ENCODE measurements around the gene OR8D4. TPM values are rescaled to one million over a fixed set of nuclear protein-coding genes. Genes with fewer than 3 reads are reported as not detected.

Gene OR8D4
- total RNA-seq, 2 experiments from 2014 or later = not detected

DNA sequence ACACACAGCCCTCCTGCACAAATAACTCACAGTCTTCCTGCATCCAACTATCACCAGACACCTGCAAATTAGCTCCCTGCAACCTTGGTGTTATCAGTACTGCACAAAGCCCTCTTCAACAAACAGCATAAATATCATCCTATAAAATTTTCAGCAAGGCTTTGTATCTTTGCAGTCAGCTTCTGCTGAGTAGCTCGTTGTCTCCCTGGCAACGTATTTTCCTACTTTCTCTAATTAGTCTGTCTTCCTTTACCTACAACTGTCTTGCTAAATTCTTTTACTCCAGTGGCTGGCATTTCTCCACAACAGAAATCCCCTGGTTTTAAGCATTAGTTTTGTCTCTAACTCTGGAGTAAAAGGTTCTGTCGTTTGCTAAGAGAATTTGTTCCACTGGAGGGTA, 3.9 kb downstream of the OR8D4 start:
- DNase-seq (no peak), ATAC-seq (no peak)
- Mint-ChIP-seq H3K4me1 (ENCODE audit: low read depth) (peaks cover 5% of the 10 kb centered on the region), H3K9me3 (ENCODE audit: insufficient read depth) (no peaks in the 10 kb centered on the region), H3K36me3 (ENCODE audit: low read depth) (no peaks in the 10 kb centered on the region), H3K27me3 (ENCODE audit: low read depth) (no peaks in the 10 kb centered on the region), H3K4me3 (no peak overlapping the region), H3K27ac (no peak overlapping the region)
- POLR2A ChIA-PET = no interaction called here
- CTCF ChIA-PET = no interaction called here

DNA sequence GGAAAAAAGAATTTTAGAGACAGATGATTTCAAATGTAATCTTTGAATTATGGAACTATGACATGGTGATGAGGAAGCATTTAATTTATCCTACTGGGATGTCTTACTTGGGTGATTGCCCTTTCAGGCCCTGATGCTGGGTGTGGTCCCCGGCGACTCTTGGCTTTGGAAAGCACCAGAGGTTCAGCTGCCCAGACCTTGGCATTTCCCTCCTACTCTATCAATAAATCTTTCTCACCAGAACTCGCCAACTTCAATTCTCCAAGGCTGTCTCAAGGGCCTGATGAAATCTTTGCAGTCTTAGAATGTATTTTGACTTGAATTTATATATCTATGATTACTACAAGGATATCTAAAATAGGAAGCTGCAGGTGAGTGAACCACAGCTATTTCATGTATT, 19.0 kb downstream of the OR8D4 start:
- no peak overlapping the region for H3K4me3 Mint-ChIP-seq
- no peaks in the 10 kb centered on the region for H3K9me3 Mint-ChIP-seq (ENCODE audit: insufficient read depth)
- CTCF ChIA-PET = no interaction called here
- H3K36me3 Mint-ChIP-seq (ENCODE audit: low read depth) = no peaks in the 10 kb centered on the region
- H3K27ac Mint-ChIP-seq = no peak overlapping the region
- no peaks in the 10 kb centered on the region for H3K27me3 Mint-ChIP-seq (ENCODE audit: low read depth)
- ATAC-seq (no peak), DNase-seq (no peak)
- POLR2A ChIA-PET = no interaction called here
- no peaks in the 10 kb centered on the region for H3K4me1 Mint-ChIP-seq (ENCODE audit: low read depth)

DNA sequence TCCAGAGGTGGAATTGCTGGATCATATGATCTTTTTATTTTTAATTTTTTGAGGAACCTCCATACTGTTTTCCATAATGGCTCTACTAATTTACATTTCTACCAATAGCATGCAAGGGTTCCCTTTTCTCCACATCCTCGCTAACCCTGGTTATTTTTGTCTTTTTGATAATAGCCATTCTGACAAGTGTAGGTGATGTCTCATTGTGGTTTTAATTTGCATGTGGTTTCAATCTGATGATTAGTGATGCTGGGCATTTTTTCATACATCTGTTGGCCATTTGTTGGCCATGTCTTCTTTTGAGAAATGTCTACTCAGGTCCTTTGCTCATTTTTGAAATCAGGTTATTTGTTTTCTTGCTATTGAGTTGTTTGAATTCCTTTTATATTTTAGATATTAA, 22.1 kb downstream of the OR8D4 start:
- H3K27ac Mint-ChIP-seq = no peak overlapping the region
- ATAC-seq (no peak), DNase-seq (no peak)
- POLR2A ChIA-PET = no interaction called here
- no peaks in the 10 kb centered on the region for H3K9me3 Mint-ChIP-seq (ENCODE audit: insufficient read depth)
- H3K4me1 Mint-ChIP-seq (ENCODE audit: low read depth) = no peaks in the 10 kb centered on the region
- CTCF ChIA-PET = no interaction called here
- no peaks in the 10 kb centered on the region for H3K36me3 Mint-ChIP-seq (ENCODE audit: low read depth)
- no peak overlapping the region for H3K4me3 Mint-ChIP-seq
- no peaks in the 10 kb centered on the region for H3K27me3 Mint-ChIP-seq (ENCODE audit: low read depth)

DNA sequence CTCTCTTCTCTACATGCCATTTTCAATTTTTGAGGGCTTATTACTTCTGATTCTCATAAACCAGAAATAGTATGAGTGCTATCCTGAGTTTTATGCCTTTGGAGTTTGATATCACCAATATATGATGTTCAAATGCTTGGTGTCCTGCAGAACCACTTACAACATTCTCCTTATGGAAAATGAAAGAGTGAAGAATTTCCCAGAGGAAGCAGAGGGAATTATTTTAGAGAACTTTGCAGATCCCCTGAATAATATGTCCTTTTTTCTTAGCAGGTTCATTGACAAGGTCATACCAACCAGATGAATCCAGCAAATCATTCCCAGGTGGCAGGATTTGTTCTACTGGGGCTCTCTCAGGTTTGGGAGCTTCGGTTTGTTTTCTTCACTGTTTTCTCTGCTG, 37.4 kb downstream of the OR8D4 start, which contains the start of gene OR4D5:
OR4D5 (plus strand) TSS at position 301 of the 400 bp plus-strand sequence; CDS start at position 301, 0 bp downstream.
- Mint-ChIP-seq H3K9me3 (ENCODE audit: insufficient read depth) (no peaks in the 10 kb centered on the region), H3K4me1 (ENCODE audit: low read depth) (no peaks in the 10 kb centered on the region), H3K4me3 (no peak within 1 kb of the TSS), H3K27ac (no peak within 1 kb of the TSS), H3K36me3 (ENCODE audit: low read depth) (no peaks in the 10 kb centered on the region), H3K27me3 (ENCODE audit: low read depth) (no peaks in the 10 kb centered on the region)
- ChIA-PET CTCF (no interaction called here), POLR2A (no interaction called here)
- DNase-seq (no peak), ATAC-seq (no peak)

DNA sequence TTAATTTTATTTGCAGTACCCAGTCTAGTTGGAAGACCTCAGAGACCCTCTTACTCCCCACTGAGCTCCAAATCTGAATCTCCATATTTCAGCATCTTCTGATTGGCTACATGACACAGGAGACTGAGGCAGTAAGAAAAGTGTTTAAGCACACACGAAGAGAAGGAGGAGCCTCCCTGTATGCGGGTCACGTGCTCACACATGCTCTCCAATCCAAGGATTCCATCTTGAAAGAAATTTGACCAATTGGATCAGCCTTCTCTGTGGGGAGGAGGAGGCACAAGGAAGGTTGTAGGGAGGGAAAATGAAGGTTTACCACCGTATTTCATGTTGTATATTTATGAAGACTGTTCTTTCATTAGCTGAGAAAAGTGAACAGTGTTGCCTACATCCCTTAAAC, 40.4 kb downstream of the OR8D4 start:
- Mint-ChIP-seq H3K27me3 (ENCODE audit: low read depth) (no peaks in the 10 kb centered on the region), H3K4me1 (ENCODE audit: low read depth) (no peaks in the 10 kb centered on the region), H3K4me3 (no peak overlapping the region), H3K9me3 (ENCODE audit: insufficient read depth) (no peaks in the 10 kb centered on the region), H3K36me3 (ENCODE audit: low read depth) (no peaks in the 10 kb centered on the region), H3K27ac (no peak overlapping the region)
- no peak for DNase-seq
- CTCF ChIA-PET = no interaction called here
- POLR2A ChIA-PET = no interaction called here
- ATAC-seq = no peak

DNA sequence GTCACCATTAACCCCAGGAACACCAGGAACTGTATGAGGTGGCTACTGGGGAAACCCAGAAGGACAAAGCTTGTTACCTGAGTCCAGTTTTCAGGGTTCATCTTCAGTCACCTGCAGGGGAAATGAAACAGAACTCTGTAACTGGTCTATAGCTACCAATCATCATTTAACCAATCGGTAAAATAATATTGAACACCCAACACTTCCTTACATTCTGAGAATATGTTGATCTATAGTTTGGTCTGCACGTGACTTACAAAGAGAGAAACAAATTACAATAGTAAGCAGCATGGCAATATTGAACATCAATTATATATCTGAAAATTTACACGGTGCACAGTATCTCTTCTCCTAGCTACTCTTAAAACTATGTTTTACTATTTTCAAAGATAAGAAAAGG, 41.8 kb downstream of the OR8D4 start, which contains the start of gene OR6T1:
OR6T1 (minus strand) TSS at position 101 of the 400 bp plus-strand sequence; CDS start at position 101, 0 bp downstream.
- ATAC-seq (no peak), DNase-seq (no peak)
- Mint-ChIP-seq H3K4me1 (ENCODE audit: low read depth) (no peaks in the 10 kb centered on the region), H3K9me3 (ENCODE audit: insufficient read depth) (no peaks in the 10 kb centered on the region), H3K4me3 (no peak within 1 kb of the TSS), H3K27ac (no peak within 1 kb of the TSS), H3K36me3 (ENCODE audit: low read depth) (no peaks in the 10 kb centered on the region), H3K27me3 (ENCODE audit: low read depth) (no peaks in the 10 kb centered on the region)
- POLR2A ChIA-PET = no interaction called here
- CTCF ChIA-PET = no interaction called here

DNA sequence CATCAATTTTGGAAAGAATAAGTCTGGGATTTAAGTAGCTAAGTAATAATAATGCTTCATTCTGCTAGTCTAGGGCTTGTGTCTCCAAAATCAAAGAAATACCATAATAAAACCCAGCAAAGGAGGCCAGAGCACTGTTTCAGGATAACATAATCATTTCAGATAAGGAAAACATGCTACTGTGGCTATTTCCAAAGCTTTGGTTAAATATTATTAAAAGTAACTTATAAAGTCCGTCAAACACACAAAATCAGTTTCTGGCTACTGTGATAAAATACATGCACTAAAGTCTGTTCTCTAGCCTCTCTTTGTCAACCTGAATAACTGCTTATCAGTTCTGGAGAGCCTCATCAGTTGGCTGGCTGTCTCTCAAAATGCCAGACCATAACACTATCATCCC, 43.2 kb downstream of the OR8D4 start:
- ChIA-PET POLR2A (no interaction called here), CTCF (no interaction called here)
- H3K9me3 Mint-ChIP-seq (ENCODE audit: insufficient read depth) = no peaks in the 10 kb centered on the region
- H3K36me3 Mint-ChIP-seq (ENCODE audit: low read depth) = no peaks in the 10 kb centered on the region
- no peak overlapping the region for H3K27ac Mint-ChIP-seq
- H3K4me1 Mint-ChIP-seq (ENCODE audit: low read depth) = no peaks in the 10 kb centered on the region
- ATAC-seq (no peak), DNase-seq (no peak)
- no peak overlapping the region for H3K4me3 Mint-ChIP-seq
- H3K27me3 Mint-ChIP-seq (ENCODE audit: low read depth) = no peaks in the 10 kb centered on the region

DNA sequence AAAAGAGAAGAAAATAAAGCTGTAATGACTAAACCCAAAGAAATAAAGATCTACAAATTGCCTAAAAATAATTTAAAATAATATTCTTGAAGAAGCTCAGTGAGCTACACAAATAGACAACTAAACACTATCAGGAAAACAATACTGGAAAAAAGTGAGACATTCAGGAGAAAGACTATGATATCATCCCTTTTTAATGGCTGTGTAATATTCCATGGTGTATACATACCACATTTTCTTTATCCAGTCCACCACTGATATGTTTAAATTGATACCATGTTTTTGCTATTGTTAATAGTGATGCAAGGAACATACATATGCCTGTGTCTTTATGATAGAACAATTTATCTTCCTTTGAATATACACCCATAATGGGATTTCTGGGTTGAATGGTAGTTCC, 54.8 kb downstream of the OR8D4 start:
- no peaks in the 10 kb centered on the region for H3K9me3 Mint-ChIP-seq (ENCODE audit: insufficient read depth)
- H3K27me3 Mint-ChIP-seq (ENCODE audit: low read depth) = no peaks in the 10 kb centered on the region
- no peaks in the 10 kb centered on the region for H3K4me1 Mint-ChIP-seq (ENCODE audit: low read depth)
- no peak overlapping the region for H3K27ac Mint-ChIP-seq
- POLR2A ChIA-PET = no interaction called here
- no peak for ATAC-seq
- no peak overlapping the region for H3K4me3 Mint-ChIP-seq
- CTCF ChIA-PET = no interaction called here
- no peak for DNase-seq
- no peaks in the 10 kb centered on the region for H3K36me3 Mint-ChIP-seq (ENCODE audit: low read depth)

Other genes with a start within 250 kb of the OR8D4 start
- not detected for gene SCN3B, start 247.5 kb upstream of the OR8D4 start, total RNA-seq
- 10 to 100 TPM; 13.6 to 13.8 TPM for gene ZNF202, start 160.5 kb upstream of the OR8D4 start, total RNA-seq
- gene OR6X1, start 147.6 kb upstream of the OR8D4 start, total RNA-seq = not detected
- gene OR6M1, start 95.8 kb upstream of the OR8D4 start, total RNA-seq = not detected
- not detected for gene TMEM225, start 16.5 kb upstream of the OR8D4 start, total RNA-seq
- gene OR4D5, start 37.5 kb downstream of the OR8D4 start, total RNA-seq = not detected
- not detected for gene OR6T1, start 41.7 kb downstream of the OR8D4 start, total RNA-seq
- not detected for gene OR10S1, start 75.6 kb downstream of the OR8D4 start, total RNA-seq
- not detected for gene OR10G6, start 93.0 kb downstream of the OR8D4 start, total RNA-seq
- not detected for gene OR10G4, start 110.8 kb downstream of the OR8D4 start, total RNA-seq
- not detected for gene OR10G9, start 120.8 kb downstream of the OR8D4 start, total RNA-seq
- not detected for gene OR10G8, start 124.6 kb downstream of the OR8D4 start, total RNA-seq
- not detected for gene OR10G7, start 139.2 kb downstream of the OR8D4 start, total RNA-seq
- gene VWA5A, start 213.3 kb downstream of the OR8D4 start, total RNA-seq = 1 to 10 TPM; 3.3 to 3.8 TPM